IMR-90 (cell line): ENCODE data around the gene GIT1. TPM values are rescaled to one million over a fixed set of nuclear protein-coding genes. Genes with fewer than 3 reads are reported as not detected.

Experiments used
- ATAC-seq: fragments of 200-7000 bp; cut with Tn5 transposase; 2 replicates; pipeline ENCODE4 v1.9.1; 2020; ENCODE audit warnings: low read depth, mild to moderate bottlenecking, moderate library complexity
- BruUV-seq: library from RNA; stranded (reverse); fragments of 400-500 nt; replicated peaks from 2 replicates; lab custom pipeline; 2021; lab: Mats Ljungman, UMichigan
- CTCF ChIA-PET: fragments of 300-600 bp; formaldehyde crosslinking; extraction: SDS; loops from one replicate; lab custom pipeline; 2021; ENCODE audit warnings: antibody characterized with exemption; lab: Yijun Ruan, JAX
- POLR2A ChIA-PET: fragments of 300-600 bp; sonication (Branson Sonifier 250); formaldehyde crosslinking; loops from one replicate; lab custom pipeline; 2022; ENCODE audit warnings: antibody characterized with exemption; ENCODE audit not compliant: unreplicated experiment; lab: Charles Lee
- DNase-seq: peaks from one replicate; pipeline ENCODE4 v3.0.0; 2013
- H2AFZ ChIP-seq: replicated peaks from 2 replicates; pipeline ENCODE3; 2013; ENCODE audit warnings: low read length, mild to moderate bottlenecking; ENCODE audit not compliant: poor library complexity
- H2AK5ac ChIP-seq: 2 replicates; pipeline ENCODE4 v1.6.1; 2013; ENCODE audit warnings: low read depth, low read length, inconsistent platforms
- H2AK9ac ChIP-seq: replicated peaks from 2 replicates; pipeline ENCODE3; 2013; ENCODE audit warnings: mild to moderate bottlenecking, low read depth, low read length, moderate library complexity; ENCODE audit not compliant: poor library complexity
- H2BK120ac ChIP-seq: 2 replicates; pipeline ENCODE4 v1.6.1; 2013; ENCODE audit warnings: low read depth, low read length, inconsistent platforms
- H2BK15ac ChIP-seq: 3 replicates; pipeline ENCODE4 v1.6.1; 2013; ENCODE audit warnings: low read depth, low read length, inconsistent platforms
- H2BK20ac ChIP-seq: 2 replicates; pipeline ENCODE4 v1.6.1; 2013; ENCODE audit warnings: low read depth, mild to moderate bottlenecking, inconsistent platforms, low read length, moderate library complexity
- H2BK5ac ChIP-seq: 2 replicates; pipeline ENCODE4 v1.6.1; 2013; ENCODE audit warnings: mild to moderate bottlenecking, low read depth, low read length, inconsistent platforms; ENCODE audit not compliant: poor library complexity, severe bottlenecking
- H3K14ac ChIP-seq: replicated peaks from 2 replicates; pipeline ENCODE4 v1.6.1; 2013; ENCODE audit warnings: low read depth, low read length, inconsistent platforms
- H3K18ac ChIP-seq: 2 replicates; pipeline ENCODE4 v1.6.1; 2013; ENCODE audit warnings: low read depth, low read length, control low read depth
- H3K23ac ChIP-seq: 2 replicates; pipeline ENCODE4 v1.6.1; 2013; ENCODE audit warnings: low read depth, low read length, inconsistent platforms
- H3K27ac ChIP-seq: 2 replicates; pipeline ENCODE4 v1.5.1; 2013; ENCODE audit warnings: mild to moderate bottlenecking, control low read depth, low read length; ENCODE audit not compliant: insufficient read depth
- H3K27me3 ChIP-seq: 2 replicates; pipeline ENCODE4 v1.6.1; 2013; ENCODE audit warnings: low read length; ENCODE audit not compliant: control insufficient read depth, insufficient read depth
- H3K36me3 ChIP-seq: 2 replicates; pipeline ENCODE4 v1.6.1; 2013; ENCODE audit warnings: low read length, mixed read lengths; ENCODE audit not compliant: control insufficient read depth, insufficient read depth
- H3K4ac ChIP-seq: 2 replicates; pipeline ENCODE4 v1.6.1; 2013; ENCODE audit warnings: low read depth, low read length, inconsistent platforms
- H3K4me1 ChIP-seq: 2 replicates; pipeline ENCODE4 v1.6.1; 2013; ENCODE audit warnings: low read length, mixed read lengths; ENCODE audit not compliant: control insufficient read depth, insufficient read depth
- H3K4me2 ChIP-seq: 2 replicates; pipeline ENCODE4 v1.6.1; 2013; ENCODE audit warnings: low read depth, mild to moderate bottlenecking, control low read depth, low read length, moderate library complexity
- H3K4me3 ChIP-seq: 2 replicates; pipeline ENCODE4 v1.5.1; 2013; ENCODE audit warnings: low read depth, mild to moderate bottlenecking, control low read depth, low read length, moderate library complexity; ENCODE audit not compliant: insufficient read depth
- H3K56ac ChIP-seq: 2 replicates; pipeline ENCODE4 v1.6.1; 2013; ENCODE audit warnings: low read length, inconsistent platforms; ENCODE audit not compliant: insufficient read depth; ENCODE audit errors: extremely low read depth
- H3K79me1 ChIP-seq, 2 experiments: 2 replicates each; pipeline ENCODE4 v1.6.1; 2013; ENCODE audit warnings: low read length in 2 of 2, inconsistent platforms in 1 of 2, low read depth in 1 of 2
- H3K9ac ChIP-seq: 2 replicates; pipeline ENCODE4 v1.6.1; 2013; ENCODE audit warnings: low read depth, low read length, control low read depth
- H3K9me1 ChIP-seq: 2 replicates; pipeline ENCODE4 v1.6.1; 2013; ENCODE audit warnings: low read length, inconsistent platforms; ENCODE audit not compliant: insufficient read depth
- H3K9me3 ChIP-seq: 2 replicates; pipeline ENCODE4 v1.6.1; 2013; ENCODE audit warnings: low read length; ENCODE audit not compliant: control insufficient read depth, insufficient read depth
- H4K20me1 ChIP-seq: 2 replicates; pipeline ENCODE4 v1.6.1; 2013; ENCODE audit warnings: low read length, inconsistent platforms; ENCODE audit not compliant: insufficient read depth
- H4K5ac ChIP-seq: 2 replicates; pipeline ENCODE4 v1.6.1; 2013; ENCODE audit warnings: mild to moderate bottlenecking, low read depth, low read length, control low read depth
- H4K8ac ChIP-seq, 2 experiments: 2 replicates each; pipeline ENCODE4 v1.6.1; 2013; ENCODE audit warnings: low read depth in 2 of 2, low read length in 2 of 2, control low read depth in 1 of 2, inconsistent platforms in 1 of 2
- H4K91ac ChIP-seq: 2 replicates; pipeline ENCODE4 v1.6.1; 2013; ENCODE audit warnings: low read depth, low read length, inconsistent platforms; ENCODE audit not compliant: insufficient read depth
- BHLHE40 ChIP-seq: fragments of 150-350 bp; IDR thresholded peaks from 2 replicates; pipeline ENCODE4 v1.6.1; 2016; ENCODE audit warnings: mild to moderate bottlenecking, low read depth, low read length
- NFE2L2 ChIP-seq: fragments of 150-350 bp; IDR thresholded peaks from 2 replicates; pipeline ENCODE4 v1.6.1; 2016; ENCODE audit warnings: low read depth, mild to moderate bottlenecking, low read length
- RAD21 ChIP-seq: IDR thresholded peaks from 2 replicates; pipeline ENCODE4 v1.6.1; 2012; ENCODE audit warnings: low read length, improper control_type of control experiment
- SMC3 ChIP-seq: fragments of 150-350 bp; IDR thresholded peaks from 2 replicates; pipeline ENCODE4 v1.6.1; 2016; ENCODE audit warnings: low read depth, mild to moderate bottlenecking, antibody characterized with exemption, low read length, moderate library complexity
- WGBS, 2 experiments: methylation state at CpG; one replicate each; pipeline versions ENCODE4 v1.1.5 to v1.1.7; 2013; ENCODE audit warnings: missing lambda C conversion rate in 2 of 2; ENCODE audit not compliant: insufficient read length in 1 of 2; ENCODE audit errors: extremely low coverage in 2 of 2; 5-methylcytosine and 5-hydroxymethylcytosine counted together
- dilution Hi-C: fragments of 300-500 bp; cut with HindIII; formaldehyde crosslinking; loops from one replicate; pipeline ENCODE4 v1.14.3; 2018; ENCODE audit warnings: low sequenced_read_pairs; ENCODE audit not compliant: unreplicated experiment
- in situ Hi-C: fragments of 300-500 bp; cut with MboI; formaldehyde crosslinking; loops from 3 replicates; pipeline ENCODE4 v1.14.3; 2019; ENCODE audit warnings: low sequenced_read_pairs, inconsistent platforms, mixed read lengths
- intact Hi-C: fragments of 100-400 bp; cut with micrococcal nuclease; formaldehyde crosslinking; loops from 2 replicates; pipeline ENCODE4 v1.10.0; 2022
- polyA plus RNA-seq, 3 experiments: library from polyadenylated mRNA; depleted of rRNA; stranded (reverse); fragments of >200 nt; gene quantifications; 2 replicates each; pipeline ENCODE4 v1.2.3, GENCODE V29; 2012; ENCODE audit warnings: low replicate concordance in 1 of 3
- total RNA-seq: library from RNA; depleted of rRNA; stranded (reverse); fragments of >200 nt; gene quantifications from 2 replicates; pipeline ENCODE4 v1.2.3, GENCODE V29; 2012
- TF ChIP-seq, protein P1 (sequence below): conservative IDR thresholded peaks from 2 replicates; pipeline ENCODE4 v1.5.1; 2012; ENCODE audit warnings: mild to moderate bottlenecking, low read depth, low read length, improper control_type of control experiment

The GIT1 gene
- total and polyA plus RNA-seq, 2 of the 4 experiments (the other 2 are of a cell fraction): 14.2 to 34.2 TPM

DNA sequence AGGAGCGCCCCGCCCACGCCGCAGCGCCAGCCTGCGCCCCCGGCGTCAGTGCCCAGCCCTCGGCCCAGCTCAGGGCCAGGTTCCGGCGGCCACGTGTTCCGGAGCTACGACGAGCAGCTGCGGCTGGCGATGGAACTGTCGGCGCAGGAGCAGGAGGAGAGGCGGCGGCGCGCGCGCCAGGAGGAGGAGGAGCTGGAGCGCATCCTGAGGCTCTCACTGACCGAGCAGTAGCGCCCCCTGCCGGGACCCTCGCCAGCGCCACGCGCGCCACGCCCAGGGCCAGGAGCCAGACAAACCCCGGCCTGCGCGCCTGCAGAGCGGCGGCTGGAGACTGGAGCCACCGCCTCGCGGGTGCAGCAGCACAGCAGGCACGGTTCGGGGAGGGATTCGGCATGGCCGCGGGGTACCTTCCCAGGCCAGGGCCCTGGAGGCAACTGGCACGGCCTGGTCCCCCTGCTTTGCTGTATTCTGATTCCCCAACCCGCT is 23.9 kb upstream of the GIT1 start:
- Histone ChIP-seq H3K9me1 (peaks cover 8% of the 10 kb centered on the region; the same call in 1 of the 2 replicates), H3K79me1 (no peaks in the 10 kb centered on the region), H2AFZ (peak overlapping the region; percentile 92), H3K18ac (no peak overlapping the region), H4K20me1 (peaks cover 6% of the 10 kb centered on the region; the same call in 1 of the 2 replicates), H4K91ac (no peak overlapping the region), H2BK15ac (no peak overlapping the region), H3K14ac (no peak overlapping the region), H3K4me3 (no peak overlapping the region), H3K9ac (no peak overlapping the region), H3K27me3 (no peaks in the 10 kb centered on the region; the same call in 1 of the 2 replicates), H3K56ac (no peak overlapping the region), H3K9me3 (no peaks in the 10 kb centered on the region), H2AK9ac (peak overlapping the region; percentile 50), H3K36me3 (peaks cover 2% of the 10 kb centered on the region; the same call in 1 of the 2 replicates), H3K27ac (no peak overlapping the region), H3K4me2 (no peak overlapping the region), H4K8ac (peak overlapping the region in 1 of 2 experiments; percentile 35; a peak in 1 of 4 replicates), H3K4me1 (no peaks in the 10 kb centered on the region), H3K4ac (no peak overlapping the region; the same call in 1 of the 2 replicates), H4K5ac (no peak overlapping the region), H2BK20ac (no peak overlapping the region), H2BK5ac (no peak overlapping the region), H2AK5ac (no peak overlapping the region), H3K23ac (no peak overlapping the region), H2BK120ac (no peak overlapping the region)
- intact Hi-C loops (no loop called here), dilution Hi-C loops (no loop called here), in situ Hi-C loops (no loop called here)
- ATAC-seq (peak; percentile 57), DNase-seq (peak; percentile 59)
- no TSS peak for BruUV-seq
- TF ChIP-seq BHLHE40 (no peak), SMC3 (peak; percentile 32), RAD21 (peak; percentile 40), NFE2L2 (no peak)
- TF ChIP-seq, protein P1, sequence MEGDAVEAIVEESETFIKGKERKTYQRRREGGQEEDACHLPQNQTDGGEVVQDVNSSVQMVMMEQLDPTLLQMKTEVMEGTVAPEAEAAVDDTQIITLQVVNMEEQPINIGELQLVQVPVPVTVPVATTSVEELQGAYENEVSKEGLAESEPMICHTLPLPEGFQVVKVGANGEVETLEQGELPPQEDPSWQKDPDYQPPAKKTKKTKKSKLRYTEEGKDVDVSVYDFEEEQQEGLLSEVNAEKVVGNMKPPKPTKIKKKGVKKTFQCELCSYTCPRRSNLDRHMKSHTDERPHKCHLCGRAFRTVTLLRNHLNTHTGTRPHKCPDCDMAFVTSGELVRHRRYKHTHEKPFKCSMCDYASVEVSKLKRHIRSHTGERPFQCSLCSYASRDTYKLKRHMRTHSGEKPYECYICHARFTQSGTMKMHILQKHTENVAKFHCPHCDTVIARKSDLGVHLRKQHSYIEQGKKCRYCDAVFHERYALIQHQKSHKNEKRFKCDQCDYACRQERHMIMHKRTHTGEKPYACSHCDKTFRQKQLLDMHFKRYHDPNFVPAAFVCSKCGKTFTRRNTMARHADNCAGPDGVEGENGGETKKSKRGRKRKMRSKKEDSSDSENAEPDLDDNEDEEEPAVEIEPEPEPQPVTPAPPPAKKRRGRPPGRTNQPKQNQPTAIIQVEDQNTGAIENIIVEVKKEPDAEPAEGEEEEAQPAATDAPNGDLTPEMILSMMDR: peak; percentile 61
- 16% methylated on average over 28 of the region's 50 CpGs; no CpG with 5 or more reads in 1 of the 2 experiments for WGBS, 2 experiments
- CTCF ChIA-PET: interaction anchor here (0.6 to 1.1 kb wide), 2 partner anchors 9 to 1310 kb away, joined by 3 read pairs; no protein-coding TSS in a partner anchor
- POLR2A ChIA-PET: interaction anchor here (0.6 kb wide), 1 partner anchor 9 kb away, joined by 3 read pairs; no protein-coding TSS in a partner anchor
